Activated CD4-positive, CD25-positive, alpha-beta regulatory T cell (primary cell): Measurements from ENCODE around the gene ANXA2.

ENCODE experiments used
- DNase-seq, 4 experiments: peaks; one replicate each; lab custom pipeline; 2025; lab: John Stamatoyannopoulos, UW

ANXA2 gene

GRCh38 chr15:60389261-60390077, 8.3 kb downstream of the ANXA2 start:
- no peak for DNase-seq

- DNase-seq: no peak
Measured at GRCh38 chr15:60387321-60387720, 10.5 kb downstream of the ANXA2 start.

GRCh38 chr15:60386615-60387014, 11.2 kb downstream of the ANXA2 start:
- DNase-seq: no peak

- DNase-seq: no peak
Measured at GRCh38 chr15:60385620-60386552, 11.9 kb downstream of the ANXA2 start.

GRCh38 chr15:60384526-60385126, 13.2 kb downstream of the ANXA2 start:
- no peak for DNase-seq

GRCh38 chr15:60384053-60384452, 13.7 kb downstream of the ANXA2 start:
- no peak for DNase-seq

- DNase-seq: no peak
Measured at GRCh38 chr15:60382773-60383674, 14.8 kb downstream of the ANXA2 start.

- DNase-seq: no peak
Measured at GRCh38 chr15:60381148-60381788, 16.5 kb downstream of the ANXA2 start.

GRCh38 chr15:60379525-60380274, 18.1 kb downstream of the ANXA2 start:
- no peak for DNase-seq

- DNase-seq: no peak
Measured at GRCh38 chr15:60379185-60379524, 18.6 kb downstream of the ANXA2 start.

GRCh38 chr15:60376677-60377095, 21.1 kb downstream of the ANXA2 start:
- DNase-seq: no peak

GRCh38 chr15:60375306-60375705, 22.5 kb downstream of the ANXA2 start:
- no peak for DNase-seq

GRCh38 chr15:60374628-60375081, 23.1 kb downstream of the ANXA2 start:
- DNase-seq: no peak

- no peak for DNase-seq
Measured at GRCh38 chr15:60374209-60374608, 23.6 kb downstream of the ANXA2 start.

GRCh38 chr15:60373745-60374144, 24.0 kb downstream of the ANXA2 start:
- DNase-seq: no peak

GRCh38 chr15:60373327-60373726, 24.5 kb downstream of the ANXA2 start:
- no peak for DNase-seq

GRCh38 chr15:60372756-60373155, 25.0 kb downstream of the ANXA2 start:
- no peak for DNase-seq

- DNase-seq: no peak
Measured at GRCh38 chr15:60372227-60372626, 25.6 kb downstream of the ANXA2 start.

- no peak for DNase-seq
Measured at GRCh38 chr15:60371175-60372051, 26.4 kb downstream of the ANXA2 start.

GRCh38 chr15:60370869-60371136, 27.0 kb downstream of the ANXA2 start:
- no peak for DNase-seq
